Aorta (tissue), 5 donors: ENCODE results near the gene CCR9. TPM values are rescaled to one million over a fixed set of nuclear protein-coding genes. Genes with fewer than 3 reads are reported as not detected.

Source experiments
- ATAC-seq: fragments of 200-7000 bp; cut with Tn5 transposase; one replicate; pipeline ENCODE4 v1.9.1; 2022; ENCODE audit warnings: moderate library complexity; ENCODE audit not compliant: low FRiP score
- DNase-seq, 2 donors: peaks; one replicate each; pipeline ENCODE4 v3.0.0-alpha.2; 2020
- H3K27ac ChIP-seq, 2 donors: one replicate each; pipeline ENCODE4 v1.5.1; 2013; ENCODE audit warnings: low read length in 2 of 2, mild to moderate bottlenecking in 2 of 2, moderate library complexity in 2 of 2, control low read depth in 1 of 2, inconsistent platforms in 1 of 2, low read depth in 1 of 2
- H3K27me3 ChIP-seq, 2 donors: one replicate each; pipeline ENCODE4 v1.6.1; 2013; ENCODE audit warnings: control low read depth in 1 of 2, low read length in 1 of 2, mild to moderate bottlenecking in 1 of 2, moderate library complexity in 1 of 2; ENCODE audit not compliant: insufficient read depth in 2 of 2, control insufficient read depth in 1 of 2
- H3K36me3 ChIP-seq, 2 donors: one replicate each; pipeline ENCODE4 v1.6.1; 2013; ENCODE audit warnings: control low read depth in 1 of 2, low read length in 1 of 2, mild to moderate bottlenecking in 1 of 2; ENCODE audit not compliant: insufficient read depth in 2 of 2, control insufficient read depth in 1 of 2
- H3K4me1 ChIP-seq, 2 donors: one replicate each; pipeline ENCODE4 v1.6.1; 2013; ENCODE audit warnings: low read length in 2 of 2, control low read depth in 1 of 2, mild to moderate bottlenecking in 1 of 2, moderate library complexity in 1 of 2; ENCODE audit not compliant: insufficient read depth in 2 of 2, control insufficient read depth in 1 of 2
- H3K4me3 ChIP-seq, 2 donors: one replicate each; pipeline ENCODE4 v1.5.1; 2013; ENCODE audit warnings: low read length in 2 of 2, control low read depth in 1 of 2, mild to moderate bottlenecking in 1 of 2
- H3K9me3 ChIP-seq: one replicate; pipeline ENCODE4 v1.6.1; 2013; ENCODE audit warnings: mild to moderate bottlenecking, low read length; ENCODE audit not compliant: control insufficient read depth
- WGBS, 2 donors: extraction: QIAGEN DNeasy Blood & Tissue Kit; methylation state at CpG; one replicate each; pipeline ENCODE4 v1.1.7; 2013; 5-methylcytosine and 5-hydroxymethylcytosine counted together
- intact Hi-C, 2 donors: fragments of 100-400 bp; cut with DNase I; formaldehyde crosslinking; loops; one replicate each; pipeline versions ENCODE4 v1.14.2 to v1.15.0; 2022
- polyA plus RNA-seq, 2 donors: library from polyadenylated mRNA; stranded (reverse); fragments of 200-250 nt; gene quantifications; one replicate each; pipeline ENCODE4 v1.2.3, GENCODE V29; 2013
- total RNA-seq, 2 donors: library from RNA; stranded (reverse); fragmentation: NEBNext Ultra II Directional; extraction: Animal tissue kit (Norgen Biotek cat#: 25700); gene quantifications; one replicate each; pipeline ENCODE4 v1.2.1, GENCODE V29; 2021
- donor health status: healthy with polysubstance abuse.
- donor health status: Bipolar disorder and iron deficiency.
- donor health status: DM: no; HTN: no; CAD: no.
- donor health status: DM: no; HTN: no; CAD: no.
- donor health status: DM: yes; HTN: yes; CAD: no.

Gene CCR9
- total and polyA plus RNA-seq, 4 donors, result 0.25 TPM; not detected in 3

- Histone ChIP-seq H3K4me3 (no peak overlapping the region), H3K9me3 (no peaks in the 10 kb centered on the region), H3K27me3 (no peaks in the 10 kb centered on the region), H3K27ac (no peak overlapping the region), H3K36me3 (no peaks in the 10 kb centered on the region), H3K4me1 (no peaks in the 10 kb centered on the region)
- DNase-seq (no peak), ATAC-seq (no peak)
- 78 to 87% methylated on average over 3 of the region's 3 CpGs for WGBS, 2 donors
- intact Hi-C loops, result no loop called here
Observed at GRCh38 chr3:45880725-45881077, 5.6 kb upstream of the CCR9 start.

- DNase-seq (no peak), ATAC-seq (no peak)
- no peak overlapping the region for H3K27ac ChIP-seq
- H3K4me1 ChIP-seq, result no peaks in the 10 kb centered on the region
- H3K36me3 ChIP-seq, result no peaks in the 10 kb centered on the region
- no peaks in the 10 kb centered on the region for H3K27me3 ChIP-seq
- WGBS, 2 donors, result 59 to 66% methylated on average over 8 of the region's 8 CpGs
- H3K9me3 ChIP-seq, result no peaks in the 10 kb centered on the region
- H3K4me3 ChIP-seq, result no peak overlapping the region
- intact Hi-C loops, result no loop called here
Observed at GRCh38 chr3:45881078-45882022, 5.0 kb upstream of the CCR9 start.

GRCh38 chr3:45884368-45885201 lies 1.8 kb upstream of the CCR9 start:
- 85 to 88% methylated on average over 23 of the region's 23 CpGs for WGBS, 2 donors
- Histone ChIP-seq H3K9me3 (no peaks in the 10 kb centered on the region), H3K36me3 (no peaks in the 10 kb centered on the region), H3K4me1 (no peaks in the 10 kb centered on the region), H3K27ac (no peak overlapping the region), H3K4me3 (no peak overlapping the region), H3K27me3 (no peaks in the 10 kb centered on the region)
- no peak for ATAC-seq
- no peak for DNase-seq
- intact Hi-C loops, result no loop called here

- ATAC-seq, result no peak
- DNase-seq, result no peak
- intact Hi-C loops, result no loop called here
- 77 to 78% methylated on average over 4 of the region's 4 CpGs for WGBS, 2 donors
- Histone ChIP-seq H3K4me1 (no peaks in the 10 kb centered on the region), H3K4me3 (no peak overlapping the region), H3K9me3 (no peaks in the 10 kb centered on the region), H3K27me3 (no peaks in the 10 kb centered on the region), H3K27ac (no peak overlapping the region), H3K36me3 (no peaks in the 10 kb centered on the region)
Observed at GRCh38 chr3:45887285-45887684, 942 bp downstream of the CCR9 start.

GRCh38 chr3:45887759-45888511 lies 1.6 kb downstream of the CCR9 start:
- DNase-seq (no peak), ATAC-seq (no peak)
- Histone ChIP-seq H3K9me3 (no peaks in the 10 kb centered on the region), H3K36me3 (no peaks in the 10 kb centered on the region), H3K4me1 (no peaks in the 10 kb centered on the region), H3K27ac (no peak overlapping the region), H3K27me3 (no peaks in the 10 kb centered on the region), H3K4me3 (no peak overlapping the region)
- intact Hi-C loops, result no loop called here
- 60 to 74% methylated on average over 7 of the region's 7 CpGs for WGBS, 2 donors

- intact Hi-C loops, result no loop called here
- 73 to 74% methylated on average over 4 of the region's 4 CpGs for WGBS, 2 donors
Observed at GRCh38 chr3:45889337-45889736, 3.0 kb downstream of the CCR9 start.

GRCh38 chr3:45890405-45890804 lies 4.1 kb downstream of the CCR9 start:
- Histone ChIP-seq H3K9me3 (no peaks in the 10 kb centered on the region), H3K36me3 (no peaks in the 10 kb centered on the region), H3K4me1 (no peaks in the 10 kb centered on the region), H3K4me3 (no peak overlapping the region), H3K27me3 (no peaks in the 10 kb centered on the region), H3K27ac (no peak overlapping the region)
- intact Hi-C loops, result no loop called here
- ATAC-seq (no peak), DNase-seq (no peak)
- 26 to 29% methylated on average over 3 of the region's 3 CpGs for WGBS, 2 donors

More at GRCh38 chr3:45889337-45889736, 3.0 kb downstream of the CCR9 start:
- Histone ChIP-seq H3K36me3 (no peaks in the 10 kb centered on the region), H3K9me3 (no peaks in the 10 kb centered on the region), H3K27me3 (no peaks in the 10 kb centered on the region), H3K27ac (no peak overlapping the region), H3K4me1 (no peaks in the 10 kb centered on the region), H3K4me3 (no peak overlapping the region)
- ATAC-seq (no peak), DNase-seq (no peak)

- Histone ChIP-seq H3K27me3 (no peaks in the 10 kb centered on the region), H3K4me1 (no peaks in the 10 kb centered on the region), H3K4me3 (no peak overlapping the region), H3K36me3 (no peaks in the 10 kb centered on the region), H3K27ac (no peak overlapping the region), H3K9me3 (no peaks in the 10 kb centered on the region)
- ATAC-seq (no peak), DNase-seq (no peak)
- intact Hi-C loops, result no loop called here
- 95 to 97% methylated on average over 1 of the region's 1 CpG for WGBS, 2 donors
Observed at GRCh38 chr3:45892161-45892560, 5.8 kb downstream of the CCR9 start.
